NOMO-1 treated with DMSO at 0.1 percent for 48 hours (cell line): ENCODE data around the gene SERPINE3.

Experiments used
- DNase-seq: peaks from one replicate; lab custom pipeline; 2025; ENCODE audit not compliant: unreplicated experiment; lab: John Stamatoyannopoulos, UW

The SERPINE3 gene

DNA sequence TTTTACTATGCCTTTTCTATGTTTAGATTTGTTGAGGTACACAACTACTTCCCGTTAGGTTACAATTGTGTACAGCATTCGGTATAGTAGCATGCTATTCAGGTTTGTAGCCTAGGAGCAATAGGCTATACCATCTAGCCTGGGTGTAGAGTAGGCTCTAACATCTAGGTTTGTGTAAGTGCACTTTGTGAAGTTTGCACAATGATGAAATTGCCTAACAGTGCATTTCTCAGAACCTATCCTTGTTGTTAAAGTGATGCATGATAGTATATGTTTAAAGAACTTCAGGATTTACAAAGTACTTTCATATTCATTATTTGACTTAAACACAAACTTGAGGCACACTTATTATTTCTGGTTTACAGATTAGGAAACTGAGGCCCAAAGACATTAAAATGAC, 11.5 kb upstream of the SERPINE3 start:
- no peak for DNase-seq

DNA sequence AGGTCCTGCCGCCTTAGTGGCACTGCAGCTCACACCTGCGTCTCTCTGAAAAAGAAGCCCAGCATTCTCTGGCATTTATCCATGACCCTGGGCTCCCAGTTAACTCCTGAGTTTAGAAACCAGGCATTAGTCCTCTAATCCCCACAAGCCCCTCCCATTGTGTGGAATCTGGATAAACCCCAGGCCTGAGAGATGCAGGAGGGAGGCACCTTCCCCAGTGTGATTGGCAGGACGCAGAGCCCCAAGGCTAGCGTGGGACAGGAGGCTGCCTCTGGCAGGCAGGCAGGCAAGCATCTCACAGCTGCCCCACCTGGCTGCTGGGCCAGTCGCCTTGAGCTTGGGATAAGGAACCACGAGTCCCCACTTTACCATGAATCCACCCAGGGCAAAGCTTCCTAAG, 11.0 kb upstream of the SERPINE3 start:
- DNase-seq = no peak

DNA sequence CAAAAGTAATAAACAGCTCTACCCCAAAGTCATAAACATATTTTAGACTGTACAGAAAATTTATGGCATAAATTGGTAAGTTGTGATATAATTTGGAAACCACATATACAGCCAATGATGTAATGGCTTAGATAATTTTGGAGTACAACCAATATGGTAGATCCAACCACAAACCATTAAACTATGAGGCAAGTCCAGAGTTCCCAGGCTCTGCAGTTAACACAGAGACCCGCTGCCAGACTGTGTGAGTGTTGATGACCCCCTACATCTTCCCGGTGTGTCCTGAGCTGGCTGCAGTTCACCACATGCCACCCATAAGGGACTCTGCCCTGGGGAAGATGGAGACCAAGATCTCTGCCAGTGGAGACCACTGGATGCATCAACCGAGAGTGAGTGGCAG, 9.9 kb upstream of the SERPINE3 start:
- peak; percentile 11 for DNase-seq

DNA sequence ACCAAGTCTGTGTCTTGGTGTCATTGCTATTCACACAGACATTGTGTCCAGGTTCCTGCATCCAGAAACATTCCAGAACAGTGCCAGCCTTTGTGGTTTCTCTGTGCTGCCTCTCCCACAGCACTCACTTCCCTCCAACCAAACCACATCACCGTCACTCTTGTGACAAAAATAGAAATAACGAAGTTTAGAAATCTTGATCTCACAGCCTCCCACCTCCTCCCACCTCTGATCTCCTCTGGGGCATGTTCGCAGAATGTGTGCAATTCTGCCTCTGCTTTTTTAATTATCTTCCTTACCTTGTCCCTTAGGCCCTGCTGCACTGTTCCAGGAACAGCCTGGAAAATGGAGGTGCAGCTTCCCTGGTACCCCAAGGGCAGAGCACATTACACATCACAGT, 8.7 kb upstream of the SERPINE3 start:
- peak; percentile 78 for DNase-seq

DNA sequence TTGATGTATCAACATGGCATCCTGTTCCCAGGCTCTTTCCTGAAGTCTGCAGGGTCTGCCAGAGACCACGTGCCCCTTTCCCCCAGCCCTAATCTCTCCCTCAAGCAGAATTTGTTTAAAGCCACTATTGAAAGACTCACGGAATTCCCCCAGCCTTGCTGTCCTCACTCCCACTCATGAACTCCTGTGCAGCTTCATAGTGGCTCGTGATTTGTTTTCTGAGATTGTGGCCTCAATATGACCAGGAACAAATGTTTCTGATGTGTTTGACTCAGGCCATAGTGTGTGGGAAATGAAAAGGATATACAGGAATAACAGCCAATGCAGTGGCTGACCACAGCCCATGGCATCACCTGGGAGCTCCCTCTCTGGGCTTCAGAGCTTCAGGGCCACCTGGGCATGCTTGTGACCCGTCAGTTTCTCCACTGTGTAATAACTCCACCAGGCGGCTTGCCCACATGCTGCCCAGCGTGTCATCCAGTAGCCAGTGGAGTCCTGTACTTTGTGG, 8.1 kb upstream of the SERPINE3 start:
- no peak for DNase-seq

DNA sequence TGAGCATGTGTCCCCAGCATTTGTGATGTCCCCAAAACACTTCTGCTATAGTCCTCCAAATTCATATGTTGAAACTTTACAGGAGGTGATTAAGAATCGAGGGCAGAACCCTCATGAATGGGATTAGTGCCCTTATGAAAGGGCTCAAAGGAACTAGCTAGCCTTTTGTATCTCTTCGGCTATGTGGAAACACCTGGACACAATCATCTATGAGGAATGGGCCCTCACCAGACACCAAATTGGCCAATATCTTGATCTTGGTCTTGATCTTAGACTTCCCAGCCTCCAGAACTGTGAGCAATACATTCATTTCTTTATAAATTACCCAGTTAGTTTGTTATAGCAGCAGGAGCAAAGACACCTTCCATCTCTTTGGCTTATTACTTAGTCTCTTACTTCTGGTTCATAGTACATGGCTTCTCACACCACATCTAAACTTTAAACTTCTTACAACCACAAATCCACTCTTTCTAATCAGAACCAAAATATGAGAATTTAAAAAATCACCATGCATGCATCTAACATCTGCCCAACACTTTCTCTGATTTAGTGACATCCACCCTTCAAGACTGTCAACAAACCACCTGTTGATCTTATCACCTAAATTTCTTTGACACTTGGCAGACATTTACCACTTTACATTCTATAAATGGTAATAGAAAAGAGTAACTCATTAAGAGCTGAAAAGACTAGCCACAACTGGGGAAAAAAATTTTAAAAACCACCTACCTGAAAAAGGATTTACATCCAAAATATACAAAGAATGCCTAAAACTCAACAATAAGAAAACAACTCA, 6.7 kb upstream of the SERPINE3 start:
- DNase-seq = no peak

DNA sequence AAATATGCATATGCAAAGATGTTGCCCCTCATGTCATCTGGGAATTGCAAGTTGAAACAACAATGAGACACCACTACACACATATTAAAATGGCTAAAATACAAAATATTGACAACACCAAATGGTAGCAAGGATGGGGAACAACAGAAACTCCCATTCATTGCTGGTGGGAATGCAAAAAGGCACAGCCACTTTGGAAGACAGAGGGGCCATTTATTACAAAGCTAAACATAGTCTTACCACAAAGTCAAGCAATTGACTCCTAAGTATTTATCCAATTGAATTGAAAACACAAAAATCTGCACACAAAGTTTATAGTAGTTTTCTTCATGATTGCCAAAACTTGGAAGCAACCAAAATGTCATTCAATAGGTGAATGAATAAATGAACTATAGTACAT, 6.1 kb upstream of the SERPINE3 start:
- no peak for DNase-seq

DNA sequence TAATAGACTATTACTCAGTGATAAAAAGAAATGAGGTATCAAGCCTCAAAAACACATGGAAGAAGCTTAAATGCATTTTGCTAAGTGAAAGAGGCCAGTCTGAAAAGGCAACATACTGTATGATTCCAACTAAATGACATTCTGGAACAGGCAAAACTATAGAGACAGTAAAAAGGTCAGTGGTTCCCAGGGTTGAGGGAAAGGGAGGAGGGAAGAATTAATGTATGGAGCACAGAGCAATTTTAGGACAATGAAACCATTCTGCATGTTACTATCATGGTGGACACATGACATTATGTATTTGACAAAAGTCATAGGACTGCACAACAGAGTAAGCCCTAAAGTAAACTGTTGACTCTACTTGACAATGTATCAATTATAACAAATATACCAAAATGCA, 5.7 kb upstream of the SERPINE3 start:
- no peak for DNase-seq

DNA sequence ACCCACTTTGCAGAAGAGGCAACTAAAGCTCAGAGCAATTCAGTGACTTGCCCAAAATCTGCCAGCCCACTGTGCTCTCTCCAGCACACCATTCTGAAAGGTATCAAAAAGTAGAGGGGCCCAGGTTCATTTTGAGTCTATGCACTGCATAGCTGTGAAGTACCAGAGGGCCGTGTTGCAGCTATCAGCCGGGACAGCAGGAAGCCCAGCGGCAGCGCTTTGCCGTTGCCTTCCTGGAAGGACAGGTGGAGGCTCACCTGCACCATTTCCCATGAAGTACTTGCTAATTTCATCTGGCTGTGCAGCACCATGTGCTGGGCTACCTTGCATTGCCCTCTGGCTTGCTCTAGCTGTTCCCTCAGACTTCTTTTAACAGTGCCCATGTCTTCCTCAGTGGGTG, 2.7 kb upstream of the SERPINE3 start:
- no peak for DNase-seq

DNA sequence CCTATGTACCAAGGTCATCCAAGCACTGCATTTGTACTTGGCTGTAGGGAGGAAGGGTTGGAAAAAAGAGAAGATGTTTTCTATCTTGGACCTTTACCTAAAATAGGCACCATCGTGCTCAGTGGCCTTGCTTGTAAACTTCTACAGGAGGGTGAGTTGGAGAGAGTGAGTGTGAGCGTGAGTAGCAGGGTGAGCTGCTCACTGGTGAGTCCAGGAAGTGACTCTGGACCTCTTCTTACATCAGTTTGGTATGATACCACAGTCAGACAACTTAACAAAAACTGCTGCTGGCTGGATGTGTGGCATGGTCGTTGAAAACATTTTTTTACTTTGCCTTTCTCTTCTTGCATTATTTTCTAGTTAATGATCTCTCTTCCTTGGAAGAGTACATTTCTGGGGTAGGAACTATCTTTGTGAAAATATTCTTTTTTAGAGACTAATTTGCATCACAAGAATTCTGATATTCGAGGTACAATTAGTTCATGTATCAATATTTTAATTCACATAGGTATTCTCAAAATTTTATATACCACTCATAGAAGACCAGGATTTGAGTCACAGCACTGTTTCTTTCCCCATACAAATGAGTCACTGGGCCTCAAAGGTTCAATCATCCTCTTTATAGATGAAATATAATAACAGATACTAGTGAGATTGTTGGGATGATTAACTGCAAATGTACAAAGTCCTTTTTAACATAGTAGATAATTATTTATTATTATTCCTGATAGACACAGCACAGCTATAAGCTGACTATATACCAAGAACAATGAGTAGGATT, 651 bp downstream of the SERPINE3 start:
- no peak for DNase-seq

DNA sequence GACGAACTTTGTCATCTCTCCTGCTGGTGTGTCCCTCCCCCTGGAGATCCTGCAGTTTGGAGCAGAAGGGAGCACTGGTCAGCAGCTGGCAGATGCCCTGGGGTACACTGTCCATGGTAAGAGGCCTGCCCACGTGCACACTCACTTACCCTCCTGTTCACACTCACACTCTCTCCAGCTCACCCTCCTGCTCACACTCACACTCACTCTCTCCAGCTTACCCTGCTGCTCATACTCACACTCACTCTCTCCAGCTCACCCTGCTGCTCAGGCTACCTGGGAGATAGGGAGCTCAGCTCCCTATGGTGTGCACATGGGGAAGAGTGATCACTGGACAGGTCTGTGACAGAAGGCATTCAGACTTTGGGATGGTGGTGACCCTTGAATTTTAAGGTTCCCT, 1.7 kb downstream of the SERPINE3 start:
- DNase-seq = no peak

DNA sequence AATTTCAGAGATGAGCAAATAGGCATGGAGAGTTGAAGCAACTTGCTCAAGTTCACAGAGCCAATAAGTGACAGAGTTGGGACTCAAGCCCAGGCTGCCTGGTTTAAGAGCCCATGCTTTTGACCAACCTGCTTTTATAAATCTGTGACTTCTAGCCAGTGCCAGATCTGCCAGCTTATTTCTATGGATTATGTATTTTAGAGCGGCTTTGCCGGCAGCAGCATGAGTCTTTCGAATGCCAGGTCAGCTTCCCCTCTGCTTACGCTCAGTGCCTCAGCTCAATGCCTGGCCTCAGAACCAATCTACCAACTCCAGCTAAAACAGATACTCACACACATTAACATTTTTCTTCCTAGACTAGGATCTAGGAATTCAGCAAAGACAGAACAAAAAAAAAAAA, 2.3 kb downstream of the SERPINE3 start:
- no peak for DNase-seq

DNA sequence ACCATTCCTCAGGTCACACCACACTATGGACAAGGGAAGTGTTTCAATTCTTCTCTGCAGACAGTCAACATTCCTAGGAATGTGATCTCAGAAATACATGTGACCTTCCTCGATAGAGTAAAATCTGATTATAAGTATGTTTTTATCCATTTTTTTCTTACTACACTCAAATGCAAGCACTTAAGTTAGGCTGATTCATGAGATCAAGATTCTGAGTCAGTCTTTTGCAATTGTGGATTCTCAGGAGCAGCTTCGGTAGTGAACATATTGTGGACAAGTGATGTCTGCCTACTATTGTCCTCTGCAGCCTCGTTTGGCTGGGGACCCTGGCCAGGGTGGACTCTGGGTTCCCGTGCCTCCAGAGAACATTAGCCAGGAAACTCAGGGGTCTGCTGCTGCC, 3.2 kb downstream of the SERPINE3 start:
- no peak for DNase-seq

DNA sequence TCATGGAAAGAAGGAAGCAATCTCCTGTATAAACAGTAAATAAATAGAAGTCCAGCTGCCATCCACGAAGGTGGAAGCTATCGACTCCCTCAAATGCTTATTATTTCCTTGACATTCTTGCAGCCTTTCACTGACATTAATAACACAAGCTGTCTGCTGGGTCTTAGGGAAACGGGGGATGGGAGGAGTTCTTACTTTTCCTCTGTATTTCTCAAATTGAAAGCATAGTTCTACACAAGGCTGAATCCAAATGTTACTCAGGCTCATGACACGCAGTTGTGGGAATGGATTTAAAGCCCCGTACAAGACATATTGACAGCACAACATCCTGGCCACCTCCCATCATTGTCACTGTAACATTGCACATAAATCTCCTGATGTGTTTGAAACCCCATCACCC, 4.0 kb downstream of the SERPINE3 start:
- DNase-seq = no peak

DNA sequence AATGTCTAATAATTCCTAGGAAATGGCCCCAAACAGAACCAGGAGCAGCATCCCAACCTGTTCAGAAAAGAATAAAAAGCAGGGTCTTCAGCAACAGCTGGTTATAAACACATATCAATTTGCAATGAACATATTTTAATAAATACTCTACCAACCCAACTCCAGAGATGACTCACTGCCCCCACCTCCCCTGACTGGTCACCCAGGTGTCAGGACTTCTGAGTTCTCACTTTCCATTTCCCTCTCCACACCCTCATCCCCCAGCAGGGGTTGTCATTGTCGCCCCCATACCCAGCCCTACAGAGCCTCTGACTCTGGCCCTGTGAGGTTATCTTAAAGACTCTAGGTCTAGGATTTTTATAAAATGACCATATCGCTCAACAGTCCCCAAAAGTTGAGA, 6.9 kb downstream of the SERPINE3 start:
- no peak for DNase-seq

DNA sequence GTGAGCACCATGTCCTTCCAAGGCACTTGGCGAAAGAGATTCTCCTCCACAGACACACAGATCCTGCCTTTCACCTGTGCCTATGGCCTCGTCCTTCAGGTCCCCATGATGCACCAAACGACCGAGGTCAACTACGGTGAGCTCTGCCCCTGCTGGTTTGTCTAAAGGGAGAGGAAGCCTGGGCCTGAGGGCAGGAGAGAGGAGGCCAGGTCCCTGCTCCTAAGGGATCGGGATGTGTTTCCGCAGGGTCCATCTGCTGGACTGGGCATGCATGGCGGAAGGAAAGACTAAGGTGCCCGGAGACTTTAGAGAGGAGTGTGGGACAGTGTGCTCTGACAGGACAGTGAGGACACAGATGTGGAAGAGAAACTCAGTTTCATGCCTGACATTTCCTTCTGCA, 7.6 kb downstream of the SERPINE3 start:
- DNase-seq = no peak

DNA sequence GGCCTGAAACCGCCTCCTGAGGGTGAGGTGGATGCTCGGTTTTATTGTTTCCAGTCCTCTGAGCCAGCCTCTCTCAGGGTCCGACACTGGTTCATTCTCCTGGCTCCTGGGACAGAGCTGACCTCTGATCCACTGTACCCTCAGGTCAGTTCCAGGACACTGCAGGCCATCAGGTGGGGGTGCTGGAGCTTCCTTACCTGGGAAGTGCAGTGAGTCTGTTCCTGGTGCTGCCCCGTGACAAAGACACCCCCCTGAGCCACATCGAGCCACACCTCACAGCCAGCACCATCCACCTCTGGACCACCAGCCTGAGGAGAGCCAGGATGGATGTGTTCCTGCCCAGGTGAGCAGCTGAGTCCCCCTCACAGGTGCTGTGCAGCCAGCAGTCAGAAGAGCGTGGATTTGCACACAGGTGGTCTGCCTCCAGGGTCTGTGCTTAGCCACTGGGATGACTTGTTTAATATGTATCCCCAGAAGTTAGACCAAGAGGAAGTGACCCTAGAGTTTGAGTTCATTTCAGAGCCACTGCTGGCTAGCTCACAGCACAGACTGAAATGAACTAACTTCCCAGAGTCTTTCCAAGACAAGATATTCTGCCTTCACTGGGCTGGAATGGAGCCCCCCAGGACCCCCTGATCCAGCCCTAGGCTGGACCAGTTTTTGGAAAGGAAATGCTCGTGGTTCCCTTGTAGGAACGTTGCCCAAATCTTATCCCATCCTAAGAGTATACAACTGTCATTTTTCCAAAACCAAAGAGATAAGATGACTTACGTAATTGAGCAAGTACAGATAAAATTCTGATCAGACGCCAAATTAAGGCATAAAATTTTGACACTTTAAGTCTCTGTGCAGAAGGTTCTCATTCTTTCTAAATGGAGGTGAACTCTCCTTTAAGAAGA, 8.8 kb downstream of the SERPINE3 start:
- DNase-seq = no peak

DNA sequence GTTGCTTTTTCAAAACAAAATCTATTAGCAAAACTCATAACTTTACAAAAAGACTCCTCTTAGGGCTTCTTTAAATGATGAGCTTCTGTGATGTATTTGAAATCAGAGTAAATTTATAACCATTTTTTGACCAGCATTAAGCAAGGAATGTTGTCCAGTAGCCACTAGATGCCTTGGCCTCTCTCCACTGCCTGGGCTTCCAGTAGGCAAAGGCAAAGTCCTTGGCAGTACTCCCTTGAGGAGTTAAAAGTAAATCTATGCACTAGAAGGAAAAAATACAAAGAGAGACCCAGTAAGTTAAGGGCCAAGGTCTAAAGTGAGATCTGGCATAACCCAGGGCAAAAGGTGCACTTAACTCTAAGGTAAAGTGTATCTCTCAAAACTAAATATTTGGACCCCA, 9.5 kb downstream of the SERPINE3 start:
- DNase-seq = no peak

DNA sequence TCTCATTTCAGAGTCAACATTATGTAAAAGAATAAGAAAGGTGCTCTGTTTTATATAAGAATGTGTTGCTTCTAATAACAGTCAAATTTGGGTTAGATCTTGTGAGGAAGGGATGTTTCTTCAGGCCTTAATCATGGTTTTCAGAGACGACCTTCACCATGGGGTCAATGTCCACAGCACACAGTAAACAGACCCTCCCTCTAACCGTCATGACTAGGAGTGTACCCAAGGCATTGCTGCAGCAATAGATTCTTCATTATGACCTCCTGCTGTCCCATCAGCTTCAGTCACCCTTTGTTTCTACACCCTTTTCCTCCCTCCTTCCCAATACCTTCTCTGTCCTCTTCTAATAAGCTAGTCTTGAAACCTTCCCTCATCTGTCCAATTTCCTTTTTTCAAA, 15.7 kb downstream of the SERPINE3 start:
- no peak for DNase-seq

DNA sequence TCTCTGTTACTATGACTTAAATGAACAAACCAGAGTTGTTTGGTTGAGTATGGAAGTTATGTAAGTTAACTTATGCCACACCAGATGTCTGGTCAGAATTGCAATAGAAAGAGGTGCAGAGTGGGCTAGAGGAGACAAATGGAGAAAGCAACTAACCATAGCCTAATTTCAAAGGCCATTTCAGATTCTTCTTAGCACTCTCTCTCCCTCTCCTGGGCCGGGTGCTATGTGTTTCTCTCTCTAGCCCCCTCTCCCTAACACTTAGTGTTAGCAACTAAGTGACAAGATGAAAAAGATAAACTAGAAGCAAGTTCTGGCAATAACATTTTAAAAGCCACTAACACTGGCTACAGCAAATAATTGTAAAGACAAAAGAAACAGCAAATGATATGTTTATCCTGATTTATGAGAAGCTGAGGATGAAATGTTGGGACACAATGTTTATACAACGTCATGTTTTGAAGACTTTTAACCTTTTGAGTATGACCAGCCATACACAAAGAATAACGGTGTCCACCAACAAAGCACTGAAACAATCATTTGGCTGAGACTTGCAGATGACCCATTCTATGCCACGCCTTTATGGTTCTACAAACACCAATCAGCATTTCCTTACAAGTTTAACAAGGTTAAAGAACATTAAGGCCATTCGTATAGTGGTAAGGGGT, 18.6 kb downstream of the SERPINE3 start:
- DNase-seq = no peak

DNA sequence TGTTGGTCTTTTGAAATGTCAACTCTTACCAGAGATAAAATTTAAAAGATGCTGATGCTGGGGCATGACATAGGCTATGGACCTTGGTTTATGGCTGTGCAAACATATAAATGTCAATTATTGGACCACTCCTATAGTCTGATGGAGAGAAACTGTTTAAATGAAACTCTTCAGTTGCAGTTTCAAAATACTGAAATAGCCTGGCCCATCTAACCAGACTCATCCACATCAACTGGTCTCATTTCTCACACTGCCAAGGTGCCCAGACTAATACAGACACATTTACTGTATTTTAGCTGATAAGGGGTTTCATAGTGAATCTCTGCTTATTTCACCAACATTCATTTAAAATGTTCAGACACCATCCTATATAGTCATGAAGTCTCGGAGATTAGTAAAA, 19.9 kb downstream of the SERPINE3 start:
- no peak for DNase-seq
